HepG2 (cell line): ENCODE measurements around the gene PEX3. TPM values are rescaled to one million over a fixed set of nuclear protein-coding genes. Genes with fewer than 3 reads are reported as not detected.

Source experiments
- CBX5 ChIP-seq: sonication (generic); formaldehyde crosslinking; IDR thresholded peaks from 2 replicates; pipeline ENCODE4 v1.4.0; 2020; ENCODE audit warnings: missing genetic modification reagents, borderline replicate concordance
- ERF ChIP-seq: IDR thresholded peaks from 2 replicates; pipeline ENCODE4 v1.6.1; 2018; ENCODE audit warnings: missing biosample characterization, missing genetic modification reagents
- FOXA3 ChIP-seq: IDR thresholded peaks from 2 replicates; pipeline ENCODE4 v1.6.1; 2016; ENCODE audit warnings: missing genetic modification reagents, missing compliant biosample characterization
- JUND ChIP-seq: sonication (generic); formaldehyde crosslinking; IDR thresholded peaks from 2 replicates; pipeline ENCODE4 v1.8.0; 2022; ENCODE audit warnings: mild to moderate bottlenecking, missing genetic modification reagents
- NFYC ChIP-seq: IDR thresholded peaks from 2 replicates; pipeline ENCODE4 v1.6.1; 2016; ENCODE audit warnings: missing genetic modification reagents, missing compliant biosample characterization
- PRMT3 ChIP-seq: sonication (generic); formaldehyde crosslinking; IDR thresholded peaks from 2 replicates; pipeline ENCODE4 v1.8.1; 2022; ENCODE audit warnings: low read depth, mild to moderate bottlenecking, moderate library complexity, missing genetic modification reagents, borderline replicate concordance
- SUZ12 ChIP-seq: fragments of 150-350 bp; IDR thresholded peaks from 2 replicates; pipeline ENCODE4 v1.6.1; 2014; ENCODE audit warnings: low read depth, low read length
- ZNF20 ChIP-seq: sonication (generic); formaldehyde crosslinking; IDR thresholded peaks from 2 replicates; pipeline ENCODE4 v1.4.0; 2020; ENCODE audit warnings: mild to moderate bottlenecking, moderate library complexity, missing genetic modification reagents
- ZNF431 ChIP-seq: sonication (generic); formaldehyde crosslinking; IDR thresholded peaks from 2 replicates; pipeline ENCODE4 v1.9.0; 2022; ENCODE audit warnings: missing genetic modification reagents, low read depth, mild to moderate bottlenecking, borderline replicate concordance
- ZNF503 ChIP-seq: sonication (generic); formaldehyde crosslinking; IDR thresholded peaks from 2 replicates; pipeline ENCODE4 v1.4.0; 2020; ENCODE audit warnings: missing genetic modification reagents
- ZNF687 ChIP-seq: sonication (generic); formaldehyde crosslinking; IDR thresholded peaks from 2 replicates; pipeline ENCODE4 v1.5.1; 2020; ENCODE audit warnings: mild to moderate bottlenecking, missing genetic modification reagents, moderate library complexity
- ZNF841 ChIP-seq: sonication (generic); formaldehyde crosslinking; IDR thresholded peaks from 2 replicates; pipeline ENCODE4 v1.8.1; 2023; ENCODE audit warnings: missing genetic modification reagents, borderline replicate concordance
- ZSCAN22 ChIP-seq: sonication (generic); formaldehyde crosslinking; IDR thresholded peaks from 2 replicates; pipeline ENCODE4 v1.4.0; 2020; ENCODE audit warnings: mild to moderate bottlenecking, missing genetic modification reagents
- ZSCAN29 ChIP-seq: sonication (generic); formaldehyde crosslinking; conservative IDR thresholded peaks from 2 replicates; pipeline ENCODE4 v1.4.0; 2020; ENCODE audit warnings: mild to moderate bottlenecking, missing genetic modification reagents
- polyA plus RNA-seq, 8 experiments: library from polyadenylated mRNA; depleted of rRNA in 3 of 8; stranded (reverse) in 7 of 8; unstranded in 1 of 8; fragments of >200 nt; fragmentation: Illumina TruSeq in 4 of 8; extraction: Trizol in 4 of 8; gene quantifications; 2 replicates each; pipeline versions ENCODE4 v1.2.1 to v1.2.3, GENCODE V29; 2011 to 2016; ENCODE audit warnings: low read depth in 4 of 8, missing spikeins in 1 of 8, mixed read lengths in 1 of 8; ENCODE audit not compliant: insufficient read depth in 1 of 8
- total RNA-seq, 5 experiments: library from RNA; depleted of rRNA; stranded (reverse); fragments of >200 nt; fragmentation: Illumina TruSeq; extraction: Trizol; gene quantifications; 2 replicates each; pipeline ENCODE4 v1.2.3, GENCODE V29; 2016; ENCODE audit warnings: low read depth in 1 of 5
- TF ChIP-seq, protein P1 (sequence below): sonication (generic); formaldehyde crosslinking; IDR thresholded peaks from 2 replicates; pipeline ENCODE4 v1.4.0; 2020; ENCODE audit warnings: mild to moderate bottlenecking, missing genetic modification reagents
- TF ChIP-seq, protein P2 (sequence below): sonication (generic); formaldehyde crosslinking; IDR thresholded peaks from 2 replicates; pipeline ENCODE4 v1.4.0; 2020; ENCODE audit warnings: mild to moderate bottlenecking, low read depth, missing genetic modification reagents

Gene PEX3
- total and polyA plus RNA-seq, 2 of the 13 experiments (the other 11 are each of a cell fraction or from before 2014, with no cell fraction given), result 30.9 to 40.8 TPM

DNA sequence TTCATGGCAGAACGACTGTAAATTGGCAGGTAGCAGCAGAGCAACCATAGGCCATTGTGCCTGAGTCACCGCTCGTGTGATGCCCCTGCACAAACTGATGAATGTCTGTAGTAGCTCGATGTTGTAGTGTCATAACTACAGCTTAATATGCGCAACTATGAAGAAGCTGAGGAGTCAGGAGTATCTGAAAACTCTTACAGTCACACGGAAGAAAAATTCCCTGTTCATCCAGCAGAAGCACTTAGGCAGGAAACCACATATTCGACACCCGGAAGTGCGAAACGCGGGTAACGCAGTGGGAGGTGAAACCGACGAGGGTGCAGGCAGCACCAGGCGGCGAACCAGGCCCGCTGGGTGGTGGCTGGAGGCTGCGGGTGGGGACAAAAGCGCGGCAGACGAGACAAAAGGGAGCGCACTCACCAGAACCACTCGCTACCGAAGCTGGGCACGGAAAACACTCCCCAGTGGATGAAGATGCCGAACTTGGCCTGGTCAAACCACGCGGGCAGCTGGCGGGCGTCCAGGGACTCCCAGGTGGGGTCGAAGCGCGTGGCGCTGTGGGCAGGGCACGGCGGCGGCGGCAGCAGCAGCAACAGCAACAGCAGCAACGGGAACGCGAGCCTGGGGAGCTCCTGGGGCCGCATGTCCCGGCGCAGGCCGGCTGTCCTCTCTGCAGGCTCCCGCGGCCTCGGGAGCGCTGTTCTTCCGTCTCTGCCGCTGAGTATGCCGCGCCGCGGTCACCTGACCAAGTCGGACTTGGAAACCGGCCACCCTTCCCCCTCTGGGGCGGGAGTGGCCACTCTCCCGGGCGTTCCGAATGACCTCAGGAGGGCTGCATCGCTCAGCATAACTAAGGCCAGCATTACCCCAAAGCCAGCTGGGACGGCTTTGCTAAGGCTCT, 60.6 kb downstream of the PEX3 start, which contains the start of gene FUCA2 (continued):
- TF ChIP-seq FOXA3 (CRISPR knock-in tag) (peak; percentile 44; the same call in 1 of the 2 replicates), ZNF431 (peak; percentile 80; the same call in 1 of the 2 replicates), ERF (peak; percentile 61), ZSCAN22 (CRISPR knock-in tag) (peak; percentile 82), ZNF687 (peak; percentile 100), CBX5 (CRISPR knock-in tag) (peak; percentile 20), PRMT3 (CRISPR knock-in tag) (peak; percentile 81; the same call in 1 of the 2 replicates), SUZ12 (no peak), JUND (CRISPR knock-in tag) (0 out of 2 replicates have a peak, but pooled peaks have one; percentile 33), ZSCAN29 (CRISPR knock-in tag) (0 out of 2 replicates have a peak, but pooled peaks have one; percentile 65), NFYC (CRISPR knock-in tag) (peak; percentile 38; the same call in 1 of the 2 replicates), ZNF20 (CRISPR knock-in tag) (peak; percentile 62; the same call in 1 of the 2 replicates), ZNF841 (CRISPR knock-in tag) (peak; percentile 79; the same call in 1 of the 2 replicates), ZNF503 (peak; percentile 86)
- TF ChIP-seq, protein P1, sequence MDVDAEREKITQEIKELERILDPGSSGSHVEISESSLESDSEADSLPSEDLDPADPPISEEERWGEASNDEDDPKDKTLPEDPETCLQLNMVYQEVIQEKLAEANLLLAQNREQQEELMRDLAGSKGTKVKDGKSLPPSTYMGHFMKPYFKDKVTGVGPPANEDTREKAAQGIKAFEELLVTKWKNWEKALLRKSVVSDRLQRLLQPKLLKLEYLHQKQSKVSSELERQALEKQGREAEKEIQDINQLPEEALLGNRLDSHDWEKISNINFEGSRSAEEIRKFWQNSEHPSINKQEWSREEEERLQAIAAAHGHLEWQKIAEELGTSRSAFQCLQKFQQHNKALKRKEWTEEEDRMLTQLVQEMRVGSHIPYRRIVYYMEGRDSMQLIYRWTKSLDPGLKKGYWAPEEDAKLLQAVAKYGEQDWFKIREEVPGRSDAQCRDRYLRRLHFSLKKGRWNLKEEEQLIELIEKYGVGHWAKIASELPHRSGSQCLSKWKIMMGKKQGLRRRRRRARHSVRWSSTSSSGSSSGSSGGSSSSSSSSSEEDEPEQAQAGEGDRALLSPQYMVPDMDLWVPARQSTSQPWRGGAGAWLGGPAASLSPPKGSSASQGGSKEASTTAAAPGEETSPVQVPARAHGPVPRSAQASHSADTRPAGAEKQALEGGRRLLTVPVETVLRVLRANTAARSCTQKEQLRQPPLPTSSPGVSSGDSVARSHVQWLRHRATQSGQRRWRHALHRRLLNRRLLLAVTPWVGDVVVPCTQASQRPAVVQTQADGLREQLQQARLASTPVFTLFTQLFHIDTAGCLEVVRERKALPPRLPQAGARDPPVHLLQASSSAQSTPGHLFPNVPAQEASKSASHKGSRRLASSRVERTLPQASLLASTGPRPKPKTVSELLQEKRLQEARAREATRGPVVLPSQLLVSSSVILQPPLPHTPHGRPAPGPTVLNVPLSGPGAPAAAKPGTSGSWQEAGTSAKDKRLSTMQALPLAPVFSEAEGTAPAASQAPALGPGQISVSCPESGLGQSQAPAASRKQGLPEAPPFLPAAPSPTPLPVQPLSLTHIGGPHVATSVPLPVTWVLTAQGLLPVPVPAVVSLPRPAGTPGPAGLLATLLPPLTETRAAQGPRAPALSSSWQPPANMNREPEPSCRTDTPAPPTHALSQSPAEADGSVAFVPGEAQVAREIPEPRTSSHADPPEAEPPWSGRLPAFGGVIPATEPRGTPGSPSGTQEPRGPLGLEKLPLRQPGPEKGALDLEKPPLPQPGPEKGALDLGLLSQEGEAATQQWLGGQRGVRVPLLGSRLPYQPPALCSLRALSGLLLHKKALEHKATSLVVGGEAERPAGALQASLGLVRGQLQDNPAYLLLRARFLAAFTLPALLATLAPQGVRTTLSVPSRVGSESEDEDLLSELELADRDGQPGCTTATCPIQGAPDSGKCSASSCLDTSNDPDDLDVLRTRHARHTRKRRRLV (CRISPR knock-in tag), result no peak
- TF ChIP-seq, protein P2, sequence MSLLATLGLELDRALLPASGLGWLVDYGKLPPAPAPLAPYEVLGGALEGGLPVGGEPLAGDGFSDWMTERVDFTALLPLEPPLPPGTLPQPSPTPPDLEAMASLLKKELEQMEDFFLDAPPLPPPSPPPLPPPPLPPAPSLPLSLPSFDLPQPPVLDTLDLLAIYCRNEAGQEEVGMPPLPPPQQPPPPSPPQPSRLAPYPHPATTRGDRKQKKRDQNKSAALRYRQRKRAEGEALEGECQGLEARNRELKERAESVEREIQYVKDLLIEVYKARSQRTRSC, result peak; percentile 54; the same call in 1 of the 2 replicates
